ENCODE data around the gene NVL.

Gene NVL

DNA sequence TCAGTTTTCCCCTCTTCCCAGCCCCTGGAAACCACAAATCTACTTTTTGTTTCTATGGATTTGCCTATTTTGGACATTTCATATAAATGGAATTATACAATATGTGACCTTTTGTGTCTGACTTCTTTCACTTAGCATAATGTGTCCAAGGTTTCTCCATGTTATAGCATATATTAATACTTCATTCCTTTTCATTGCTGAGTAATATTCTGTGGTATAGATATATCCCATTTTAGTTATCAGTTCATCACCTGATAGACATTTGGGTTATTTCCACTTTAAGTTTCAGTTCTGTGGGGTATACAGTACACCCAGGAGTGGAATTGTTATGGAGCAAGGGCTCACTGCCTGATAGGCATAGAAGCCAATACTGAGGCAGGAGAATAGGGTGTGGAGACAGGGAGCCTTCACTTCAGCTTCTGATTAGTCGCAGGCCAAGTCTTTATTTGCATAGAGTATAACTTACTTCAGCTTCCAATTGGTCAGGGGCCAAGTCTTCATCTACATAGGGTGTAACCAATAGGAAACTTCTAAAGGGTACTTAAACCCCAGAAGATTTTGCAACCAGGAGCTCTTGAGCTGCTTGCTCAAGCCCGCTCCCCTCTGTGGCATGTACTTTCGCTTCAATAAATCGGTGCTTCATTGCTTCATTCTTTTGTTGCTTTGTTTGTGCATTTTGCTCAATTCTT lies 8.3 kb upstream of the NVL start:
- POLR2A ChIA-PET, result no interaction called here
- no peak overlapping the region for H3K4me3 ChIP-seq (ENCODE audit: low read depth, low read length)
- no peak for DNase-seq (ENCODE audit: low read depth, low spot score)
- CTCF ChIA-PET, result interaction anchor here (1.4 kb wide), 1 partner anchor 221 kb away, joined by 6 read pairs; no protein-coding TSS in a partner anchor
- TF ChIP-seq, protein P1, sequence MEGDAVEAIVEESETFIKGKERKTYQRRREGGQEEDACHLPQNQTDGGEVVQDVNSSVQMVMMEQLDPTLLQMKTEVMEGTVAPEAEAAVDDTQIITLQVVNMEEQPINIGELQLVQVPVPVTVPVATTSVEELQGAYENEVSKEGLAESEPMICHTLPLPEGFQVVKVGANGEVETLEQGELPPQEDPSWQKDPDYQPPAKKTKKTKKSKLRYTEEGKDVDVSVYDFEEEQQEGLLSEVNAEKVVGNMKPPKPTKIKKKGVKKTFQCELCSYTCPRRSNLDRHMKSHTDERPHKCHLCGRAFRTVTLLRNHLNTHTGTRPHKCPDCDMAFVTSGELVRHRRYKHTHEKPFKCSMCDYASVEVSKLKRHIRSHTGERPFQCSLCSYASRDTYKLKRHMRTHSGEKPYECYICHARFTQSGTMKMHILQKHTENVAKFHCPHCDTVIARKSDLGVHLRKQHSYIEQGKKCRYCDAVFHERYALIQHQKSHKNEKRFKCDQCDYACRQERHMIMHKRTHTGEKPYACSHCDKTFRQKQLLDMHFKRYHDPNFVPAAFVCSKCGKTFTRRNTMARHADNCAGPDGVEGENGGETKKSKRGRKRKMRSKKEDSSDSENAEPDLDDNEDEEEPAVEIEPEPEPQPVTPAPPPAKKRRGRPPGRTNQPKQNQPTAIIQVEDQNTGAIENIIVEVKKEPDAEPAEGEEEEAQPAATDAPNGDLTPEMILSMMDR (IDR thresholded peaks at IDR 0.05; ENCODE audit: insufficient read depth, low read length, missing control alignments), result no peak

DNA sequence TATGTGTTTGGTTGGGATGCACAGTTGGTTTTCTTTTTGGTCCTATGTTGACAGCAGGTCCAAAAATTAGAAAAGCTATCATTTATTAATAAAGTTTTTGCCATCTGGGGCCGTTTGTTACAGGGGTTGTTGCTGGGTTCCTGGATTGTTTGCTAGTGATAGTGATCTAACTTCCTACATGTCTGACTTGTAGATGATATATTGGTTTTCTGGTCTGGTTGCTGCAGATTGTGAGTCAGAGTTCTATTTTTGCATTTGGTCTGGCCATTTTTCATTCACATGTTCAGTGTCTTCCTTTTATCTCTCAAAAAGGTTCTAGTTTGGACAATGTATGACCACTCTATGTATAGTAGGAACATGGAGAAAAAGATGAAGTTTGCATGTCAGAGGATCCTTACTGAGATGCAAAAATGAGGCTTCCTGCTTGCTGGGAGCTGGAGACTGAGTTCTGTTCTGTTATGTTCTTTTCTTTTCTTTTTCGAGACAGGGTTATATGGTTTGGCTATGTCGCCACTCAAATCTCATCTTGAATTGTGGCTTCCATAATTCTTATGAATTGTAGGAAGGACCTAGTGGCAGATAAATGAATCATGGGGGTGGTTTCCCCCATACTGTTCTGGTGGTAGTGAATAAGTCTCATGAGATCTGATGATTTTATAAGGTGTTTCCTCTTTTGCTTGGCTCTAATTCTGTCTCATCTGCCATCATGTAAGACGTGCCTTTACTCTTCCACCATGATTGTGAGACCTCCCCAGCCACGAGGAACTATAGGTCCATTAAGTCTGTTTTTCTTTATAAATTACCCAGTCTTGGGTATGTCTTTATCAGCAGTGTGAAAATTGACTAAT lies 4.2 kb upstream of the NVL start:
- ChIA-PET POLR2A (no interaction called here), CTCF (interaction anchor here (0.6 to 5.2 kb wide), 37 partner anchors 7 to 639 kb away, joined by 3 to 84 read pairs (median 5); partner anchors contain the start of gene FBXO28)
- TF ChIP-seq, protein P1 (IDR thresholded peaks at IDR 0.05; ENCODE audit: insufficient read depth, low read length, missing control alignments), result no peak
- H3K4me3 ChIP-seq (ENCODE audit: low read depth, low read length), result no peak overlapping the region
- DNase-seq (ENCODE audit: low read depth, low spot score), result no peak

DNA sequence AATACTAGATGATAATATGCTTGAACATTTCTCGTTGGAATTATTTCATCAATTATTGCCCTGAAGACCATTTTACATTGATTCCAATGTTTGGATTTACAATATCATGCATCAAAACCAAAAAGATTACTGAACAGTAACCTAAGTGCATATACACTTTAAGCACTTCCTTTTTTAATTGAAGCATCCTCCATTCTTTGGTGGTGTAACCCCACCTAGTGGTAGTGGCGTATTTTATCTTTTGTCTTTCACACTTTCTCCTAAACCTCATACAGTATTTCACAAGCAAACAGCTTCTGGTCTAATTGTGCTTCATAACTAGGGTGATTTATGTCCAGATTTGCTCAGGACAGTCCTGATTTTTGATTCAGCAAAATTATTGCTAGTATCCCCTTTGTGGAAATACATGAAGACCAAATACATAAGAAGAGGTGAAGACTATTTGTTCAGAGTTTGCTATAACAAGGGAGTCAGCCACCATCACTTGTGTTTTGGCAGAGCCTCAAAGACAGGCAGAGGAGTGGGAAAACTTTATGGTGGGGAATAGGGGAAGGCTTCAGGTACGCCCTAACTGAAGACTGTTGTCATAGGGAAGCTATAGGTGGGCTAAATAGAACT lies 3.4 kb upstream of the NVL start:
- TF ChIP-seq, protein P1 (IDR thresholded peaks at IDR 0.05; ENCODE audit: insufficient read depth, low read length, missing control alignments), result peak; percentile 33
- CTCF ChIA-PET, result interaction anchor here (0.6 to 5.2 kb wide), 36 partner anchors 9 to 638 kb away, joined by 3 to 84 read pairs (median 4); partner anchors contain the start of gene FBXO28

DNA sequence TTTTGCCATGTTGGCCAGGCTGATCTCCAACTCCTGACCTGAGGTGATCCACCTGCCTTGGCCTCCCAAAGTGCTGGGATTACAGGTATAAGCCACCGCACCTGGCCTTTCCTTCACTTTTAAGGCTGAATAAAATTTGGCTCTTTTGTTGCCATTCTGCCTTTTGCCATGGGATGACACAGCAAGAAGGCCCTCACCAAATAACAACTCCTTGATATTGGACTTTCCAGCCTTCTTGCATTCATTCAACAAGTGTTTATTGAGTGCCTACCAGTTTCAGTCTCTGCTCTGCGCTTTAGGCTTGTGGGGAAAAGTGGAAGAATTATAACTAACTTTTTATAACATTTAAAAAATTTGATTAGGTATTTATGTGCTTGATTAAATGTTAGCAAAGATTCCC lies 1.9 kb upstream of the NVL start:
- ChIA-PET CTCF (interaction anchor here (1.4 to 5.2 kb wide), 3 partner anchors 144 to 636 kb away, joined by 3 to 84 read pairs (median 3); partner anchors contain the start of gene FBXO28), POLR2A (no interaction called here)
- no peak for DNase-seq (ENCODE audit: low read depth, low spot score)
- TF ChIP-seq, protein P1 (IDR thresholded peaks at IDR 0.05; ENCODE audit: insufficient read depth, low read length, missing control alignments), result no peak
- no peak overlapping the region for H3K4me3 ChIP-seq (ENCODE audit: low read depth, low read length)

More for the DNA sequence above, 3.4 kb upstream of the NVL start:
- POLR2A ChIA-PET, result no interaction called here
- DNase-seq (ENCODE audit: low read depth, low spot score), result no peak
- no peak overlapping the region for H3K4me3 ChIP-seq (ENCODE audit: low read depth, low read length)

DNA sequence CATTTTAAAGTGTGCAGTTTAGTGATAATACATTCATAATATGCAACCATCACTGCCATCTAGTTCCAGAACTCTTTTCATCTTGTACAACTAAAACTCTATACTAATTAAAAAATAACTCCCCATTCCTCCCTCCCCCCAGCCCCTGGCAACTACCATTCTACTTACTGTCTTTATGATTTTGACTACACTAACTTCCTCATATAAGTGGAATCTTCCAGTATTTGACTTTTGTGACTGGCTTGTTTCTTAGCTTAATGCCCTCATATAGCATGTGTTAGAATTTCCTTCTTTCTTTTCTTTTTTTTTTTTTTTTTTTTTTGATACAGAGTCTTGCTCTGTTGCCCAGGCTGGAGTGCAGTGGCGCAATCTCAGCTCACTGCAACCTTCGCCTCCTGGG lies 1.4 kb upstream of the NVL start:
- CTCF ChIA-PET, result interaction anchor here (1.4 to 5.2 kb wide), 3 partner anchors 143 to 635 kb away, joined by 3 to 84 read pairs (median 3); partner anchors contain the start of gene FBXO28
- POLR2A ChIA-PET, result no interaction called here
- DNase-seq (ENCODE audit: low read depth, low spot score), result no peak
- TF ChIP-seq, protein P1 (IDR thresholded peaks at IDR 0.05; ENCODE audit: insufficient read depth, low read length, missing control alignments), result no peak
- H3K4me3 ChIP-seq (ENCODE audit: low read depth, low read length), result no peak overlapping the region
